PC-3 (cell line): ENCODE measurements around the gene EPB41L4A.

ENCODE experiments used
- CTCF ChIP-seq: fragments of 300-600 bp; sonication (generic); conservative IDR thresholded peaks from 2 replicates; pipeline ENCODE4 v1.5.1; 2017; ENCODE audit warnings: antibody characterized with exemption, low read depth, mild to moderate bottlenecking, low read length
- EZH2 ChIP-seq: fragments of 300-600 bp; sonication (generic); IDR thresholded peaks from one replicate; pipeline ENCODE4 v1.6.1; 2017; ENCODE audit warnings: antibody characterized with exemption, mild to moderate bottlenecking, low read length; ENCODE audit not compliant: unreplicated experiment

GRCh38 chr5:112161392-112161748 lies 257.7 kb downstream of the EPB41L4A start:
- TF ChIP-seq CTCF (no peak), EZH2 (no peak)
